HepG2 (cell line): ENCODE data around the gene MMP24OS. TPM values are rescaled to one million over a fixed set of nuclear protein-coding genes. Genes with fewer than 3 reads are reported as not detected.

Experiments used
- ATF1 ChIP-seq: IDR thresholded peaks from 2 replicates; pipeline ENCODE4 v1.6.1; 2016; ENCODE audit warnings: mild to moderate bottlenecking, control low read depth
- EZH2 ChIP-seq: conservative IDR thresholded peaks from 2 replicates; pipeline ENCODE4 v1.6.1; 2012; ENCODE audit warnings: mild to moderate bottlenecking, low read depth, low read length, moderate library complexity
- HNF1A ChIP-seq, 2 experiments: sonication (generic) in 1 of 2; formaldehyde crosslinking in 1 of 2; IDR thresholded peaks; 2 replicates each; pipeline versions ENCODE4 v1.4.0 to v1.6.1; 2016 to 2020; ENCODE audit warnings: borderline replicate concordance in 1 of 2, low read depth in 1 of 2, mild to moderate bottlenecking in 1 of 2, missing genetic modification reagents in 1 of 2
- HNRNPK ChIP-seq: fragments of 200-400 bp; formaldehyde crosslinking; IDR thresholded peaks from 2 replicates; pipeline ENCODE4 v1.6.1; 2018; ENCODE audit warnings: low read length, low read depth, moderate library complexity, mild to moderate bottlenecking; ENCODE audit not compliant: poor library complexity, severe bottlenecking
- IRF1 ChIP-seq: sonication (generic); formaldehyde crosslinking; IDR thresholded peaks from 2 replicates; pipeline ENCODE4 v1.4.0; 2020; ENCODE audit warnings: low read depth, mild to moderate bottlenecking, missing genetic modification reagents
- KLF9 ChIP-seq: IDR thresholded peaks from 2 replicates; pipeline ENCODE4 v1.6.1; 2016; ENCODE audit warnings: low read depth
- MAF1 ChIP-seq: sonication (generic); formaldehyde crosslinking; IDR thresholded peaks from 2 replicates; pipeline ENCODE4 v1.5.0; 2020; ENCODE audit warnings: missing genetic modification reagents, borderline replicate concordance
- MZF1 ChIP-seq: sonication (generic); formaldehyde crosslinking; IDR thresholded peaks from 2 replicates; pipeline ENCODE4 v1.8.1; 2023; ENCODE audit warnings: mild to moderate bottlenecking, missing genetic modification reagents, borderline replicate concordance
- POLR2AphosphoS2 ChIP-seq: IDR thresholded peaks from 2 replicates; pipeline ENCODE4 v1.6.1; 2011; ENCODE audit warnings: low read depth, low read length, improper control_type of control experiment
- POLR2AphosphoS5 ChIP-seq: IDR thresholded peaks from 2 replicates; pipeline ENCODE4 v1.6.1; 2012; ENCODE audit warnings: low read depth, low read length
- RBAK ChIP-seq: sonication (generic); formaldehyde crosslinking; IDR thresholded peaks from 2 replicates; pipeline ENCODE4 v1.5.1; 2020; ENCODE audit warnings: mild to moderate bottlenecking, missing genetic modification reagents
- ZNF101 ChIP-seq: sonication (generic); formaldehyde crosslinking; IDR thresholded peaks from 2 replicates; pipeline ENCODE4 v1.4.0; 2020; ENCODE audit warnings: mild to moderate bottlenecking, low read depth, missing genetic modification reagents, borderline replicate concordance
- ZNF180 ChIP-seq: sonication (generic); formaldehyde crosslinking; IDR thresholded peaks from 2 replicates; pipeline ENCODE4 v1.4.0; 2020; ENCODE audit warnings: low read depth, missing genetic modification reagents, borderline replicate concordance
- ZNF343 ChIP-seq: sonication (generic); formaldehyde crosslinking; IDR thresholded peaks from 2 replicates; pipeline ENCODE4 v1.4.0; 2020; ENCODE audit warnings: mild to moderate bottlenecking, missing genetic modification reagents
- ZNF549 ChIP-seq: sonication (generic); formaldehyde crosslinking; IDR thresholded peaks from 2 replicates; pipeline ENCODE4 v1.5.0; 2020; ENCODE audit warnings: missing genetic modification reagents
- ZNF749 ChIP-seq: sonication (generic); formaldehyde crosslinking; IDR thresholded peaks from 2 replicates; pipeline ENCODE4 v1.8.0; 2022; ENCODE audit warnings: mild to moderate bottlenecking, missing genetic modification reagents, moderate library complexity, borderline replicate concordance
- polyA plus RNA-seq, 8 experiments: library from polyadenylated mRNA; depleted of rRNA in 3 of 8; stranded (reverse) in 7 of 8; unstranded in 1 of 8; fragments of >200 nt; fragmentation: Illumina TruSeq in 4 of 8; extraction: Trizol in 4 of 8; gene quantifications; 2 replicates each; pipeline versions ENCODE4 v1.2.1 to v1.2.3, GENCODE V29; 2011 to 2016; ENCODE audit warnings: low read depth in 4 of 8, missing spikeins in 1 of 8, mixed read lengths in 1 of 8; ENCODE audit not compliant: insufficient read depth in 1 of 8
- total RNA-seq, 5 experiments: library from RNA; depleted of rRNA; stranded (reverse); fragments of >200 nt; fragmentation: Illumina TruSeq; extraction: Trizol; gene quantifications; 2 replicates each; pipeline ENCODE4 v1.2.3, GENCODE V29; 2016; ENCODE audit warnings: low read depth in 1 of 5
- TF ChIP-seq, protein P1 (sequence below): sonication (generic); formaldehyde crosslinking; IDR thresholded peaks from 2 replicates; pipeline ENCODE4 v1.5.0; 2020; ENCODE audit warnings: missing genetic modification reagents
- TF ChIP-seq, protein P2 (sequence below): sonication (generic); formaldehyde crosslinking; IDR thresholded peaks from 2 replicates; pipeline ENCODE4 v1.5.0; 2020; ENCODE audit warnings: mild to moderate bottlenecking, missing genetic modification reagents
- TF ChIP-seq, protein P3 (sequence below): sonication (generic); formaldehyde crosslinking; IDR thresholded peaks from 2 replicates; pipeline ENCODE4 v1.8.1; 2023; ENCODE audit warnings: mild to moderate bottlenecking, missing genetic modification reagents
- TF ChIP-seq, protein P4 (sequence below): IDR thresholded peaks from 2 replicates; pipeline ENCODE4 v1.6.1; 2012; ENCODE audit warnings: inconsistent platforms

MMP24OS gene
- total and polyA plus RNA-seq, 2 of the 13 experiments (the other 11 are each of a cell fraction or from before 2014, with no cell fraction given) = 6.0 to 8.5 TPM

DNA sequence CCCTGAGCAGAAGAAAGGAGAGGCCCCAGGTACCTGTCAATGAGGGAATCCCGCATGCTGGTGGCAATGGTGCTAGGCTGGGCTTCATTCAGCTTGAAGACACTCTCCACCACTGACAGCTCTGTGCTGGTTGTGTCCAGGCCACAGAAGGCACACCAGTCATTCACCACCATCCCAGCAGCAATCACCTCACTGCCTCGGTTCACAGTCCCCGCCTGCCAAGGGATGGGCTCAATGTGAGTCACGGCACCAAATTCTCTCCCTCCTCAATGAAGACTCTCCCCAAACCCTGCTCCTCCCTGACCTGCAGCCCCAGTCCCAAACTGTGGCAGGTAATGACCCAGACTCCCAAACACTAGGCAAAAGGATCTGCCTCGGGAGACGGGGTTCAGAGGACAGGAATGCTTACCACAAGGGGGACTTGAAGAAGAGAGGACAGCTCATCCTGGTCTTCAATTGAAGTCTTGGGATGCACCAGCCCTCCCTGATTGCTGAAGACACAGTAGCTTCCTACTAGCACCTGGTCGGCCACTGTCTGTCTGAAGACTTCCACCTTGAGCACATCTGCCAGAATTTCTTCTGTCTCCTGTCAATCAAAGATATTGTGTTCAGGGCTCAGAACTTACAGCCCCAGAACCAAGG lies 1.7 kb upstream of the MMP24OS start (continued):
- TF ChIP-seq, protein P1, sequence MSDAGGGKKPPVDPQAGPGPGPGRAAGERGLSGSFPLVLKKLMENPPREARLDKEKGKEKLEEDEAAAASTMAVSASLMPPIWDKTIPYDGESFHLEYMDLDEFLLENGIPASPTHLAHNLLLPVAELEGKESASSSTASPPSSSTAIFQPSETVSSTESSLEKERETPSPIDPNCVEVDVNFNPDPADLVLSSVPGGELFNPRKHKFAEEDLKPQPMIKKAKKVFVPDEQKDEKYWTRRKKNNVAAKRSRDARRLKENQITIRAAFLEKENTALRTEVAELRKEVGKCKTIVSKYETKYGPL (CRISPR knock-in tag) = no peak
- TF ChIP-seq, protein P2, sequence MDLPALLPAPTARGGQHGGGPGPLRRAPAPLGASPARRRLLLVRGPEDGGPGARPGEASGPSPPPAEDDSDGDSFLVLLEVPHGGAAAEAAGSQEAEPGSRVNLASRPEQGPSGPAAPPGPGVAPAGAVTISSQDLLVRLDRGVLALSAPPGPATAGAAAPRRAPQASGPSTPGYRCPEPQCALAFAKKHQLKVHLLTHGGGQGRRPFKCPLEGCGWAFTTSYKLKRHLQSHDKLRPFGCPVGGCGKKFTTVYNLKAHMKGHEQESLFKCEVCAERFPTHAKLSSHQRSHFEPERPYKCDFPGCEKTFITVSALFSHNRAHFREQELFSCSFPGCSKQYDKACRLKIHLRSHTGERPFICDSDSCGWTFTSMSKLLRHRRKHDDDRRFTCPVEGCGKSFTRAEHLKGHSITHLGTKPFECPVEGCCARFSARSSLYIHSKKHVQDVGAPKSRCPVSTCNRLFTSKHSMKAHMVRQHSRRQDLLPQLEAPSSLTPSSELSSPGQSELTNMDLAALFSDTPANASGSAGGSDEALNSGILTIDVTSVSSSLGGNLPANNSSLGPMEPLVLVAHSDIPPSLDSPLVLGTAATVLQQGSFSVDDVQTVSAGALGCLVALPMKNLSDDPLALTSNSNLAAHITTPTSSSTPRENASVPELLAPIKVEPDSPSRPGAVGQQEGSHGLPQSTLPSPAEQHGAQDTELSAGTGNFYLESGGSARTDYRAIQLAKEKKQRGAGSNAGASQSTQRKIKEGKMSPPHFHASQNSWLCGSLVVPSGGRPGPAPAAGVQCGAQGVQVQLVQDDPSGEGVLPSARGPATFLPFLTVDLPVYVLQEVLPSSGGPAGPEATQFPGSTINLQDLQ (CRISPR knock-in tag) = 0 out of 2 replicates have a peak, but pooled peaks have one; percentile 31
- TF ChIP-seq EZH2 (no peak), POLR2AphosphoS5 (0 out of 2 replicates have a peak, but pooled peaks have one; percentile 53), HNF1A (IDR thresholded peaks at IDR 0.05; ENCODE audit: low read depth) (no peak), HNF1A (CRISPR knock-in tag; IDR thresholded peaks at IDR 0.05; ENCODE audit: borderline replicate concordance) (no peak), RBAK (CRISPR knock-in tag) (no peak), HNRNPK (no peak), MAF1 (CRISPR knock-in tag) (no peak), ATF1 (CRISPR knock-in tag) (no peak), KLF9 (CRISPR knock-in tag) (no peak), IRF1 (no peak), ZNF749 (CRISPR knock-in tag) (no peak), POLR2AphosphoS2 (0 out of 2 replicates have a peak, but pooled peaks have one; percentile 12), ZNF101 (CRISPR knock-in tag) (no peak), MZF1 (CRISPR knock-in tag) (0 out of 2 replicates have a peak, but pooled peaks have one; percentile 52), ZNF180 (CRISPR knock-in tag) (no peak), ZNF343 (CRISPR knock-in tag) (no peak), ZNF549 (CRISPR knock-in tag) (no peak)
- TF ChIP-seq, protein P3, sequence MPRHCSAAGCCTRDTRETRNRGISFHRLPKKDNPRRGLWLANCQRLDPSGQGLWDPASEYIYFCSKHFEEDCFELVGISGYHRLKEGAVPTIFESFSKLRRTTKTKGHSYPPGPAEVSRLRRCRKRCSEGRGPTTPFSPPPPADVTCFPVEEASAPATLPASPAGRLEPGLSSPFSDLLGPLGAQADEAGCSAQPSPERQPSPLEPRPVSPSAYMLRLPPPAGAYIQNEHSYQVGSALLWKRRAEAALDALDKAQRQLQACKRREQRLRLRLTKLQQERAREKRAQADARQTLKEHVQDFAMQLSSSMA (CRISPR knock-in tag) = no peak
- TF ChIP-seq, protein P4, sequence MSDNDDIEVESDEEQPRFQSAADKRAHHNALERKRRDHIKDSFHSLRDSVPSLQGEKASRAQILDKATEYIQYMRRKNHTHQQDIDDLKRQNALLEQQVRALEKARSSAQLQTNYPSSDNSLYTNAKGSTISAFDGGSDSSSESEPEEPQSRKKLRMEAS = 0 out of 2 replicates have a peak, but pooled peaks have one; percentile 14
